ENCODE results near the gene SLC13A5.

GRCh38 chr17:6701719-6702118 is 11.4 kb downstream of the SLC13A5 start:
- TF ChIP-seq CTCF (IDR thresholded peaks at IDR 0.05) (peak in 3 of 7 experiments; percentile 13 to 24 (median 14)), POLR2A (IDR thresholded peaks at IDR 0.05) (no peak)
